ENCODE results near the gene NOC2L.

GRCh38 chr1:917076-917459 is 42.0 kb downstream of the NOC2L start:
- TF ChIP-seq, protein P1, sequence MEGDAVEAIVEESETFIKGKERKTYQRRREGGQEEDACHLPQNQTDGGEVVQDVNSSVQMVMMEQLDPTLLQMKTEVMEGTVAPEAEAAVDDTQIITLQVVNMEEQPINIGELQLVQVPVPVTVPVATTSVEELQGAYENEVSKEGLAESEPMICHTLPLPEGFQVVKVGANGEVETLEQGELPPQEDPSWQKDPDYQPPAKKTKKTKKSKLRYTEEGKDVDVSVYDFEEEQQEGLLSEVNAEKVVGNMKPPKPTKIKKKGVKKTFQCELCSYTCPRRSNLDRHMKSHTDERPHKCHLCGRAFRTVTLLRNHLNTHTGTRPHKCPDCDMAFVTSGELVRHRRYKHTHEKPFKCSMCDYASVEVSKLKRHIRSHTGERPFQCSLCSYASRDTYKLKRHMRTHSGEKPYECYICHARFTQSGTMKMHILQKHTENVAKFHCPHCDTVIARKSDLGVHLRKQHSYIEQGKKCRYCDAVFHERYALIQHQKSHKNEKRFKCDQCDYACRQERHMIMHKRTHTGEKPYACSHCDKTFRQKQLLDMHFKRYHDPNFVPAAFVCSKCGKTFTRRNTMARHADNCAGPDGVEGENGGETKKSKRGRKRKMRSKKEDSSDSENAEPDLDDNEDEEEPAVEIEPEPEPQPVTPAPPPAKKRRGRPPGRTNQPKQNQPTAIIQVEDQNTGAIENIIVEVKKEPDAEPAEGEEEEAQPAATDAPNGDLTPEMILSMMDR (conservative IDR thresholded peaks at IDR 0.05; ENCODE audit: low read depth, low read length) = no peak
- no peak for TF ChIP-seq EZH2 (IDR thresholded peaks at IDR 0.05; ENCODE audit: borderline replicate concordance, low read depth, low read length, poor library complexity, severe bottlenecking)
